ENCODE measurements around the gene CD99. TPM values are rescaled to one million over a fixed set of nuclear protein-coding genes. Genes with fewer than 3 reads are reported as not detected.
"Not testable (repeated sequence)": the region's sequence is repeated elsewhere in the genome, so short reads cannot be mapped to it uniquely, and the experiment has no call there.

CD99 gene
- total and polyA plus RNA-seq, 9 of the 15 experiments (the other 6 are each of a cell fraction or from before 2014, with no cell fraction given), result 5.0 to 55.3 (median 34.5) TPM

DNA sequence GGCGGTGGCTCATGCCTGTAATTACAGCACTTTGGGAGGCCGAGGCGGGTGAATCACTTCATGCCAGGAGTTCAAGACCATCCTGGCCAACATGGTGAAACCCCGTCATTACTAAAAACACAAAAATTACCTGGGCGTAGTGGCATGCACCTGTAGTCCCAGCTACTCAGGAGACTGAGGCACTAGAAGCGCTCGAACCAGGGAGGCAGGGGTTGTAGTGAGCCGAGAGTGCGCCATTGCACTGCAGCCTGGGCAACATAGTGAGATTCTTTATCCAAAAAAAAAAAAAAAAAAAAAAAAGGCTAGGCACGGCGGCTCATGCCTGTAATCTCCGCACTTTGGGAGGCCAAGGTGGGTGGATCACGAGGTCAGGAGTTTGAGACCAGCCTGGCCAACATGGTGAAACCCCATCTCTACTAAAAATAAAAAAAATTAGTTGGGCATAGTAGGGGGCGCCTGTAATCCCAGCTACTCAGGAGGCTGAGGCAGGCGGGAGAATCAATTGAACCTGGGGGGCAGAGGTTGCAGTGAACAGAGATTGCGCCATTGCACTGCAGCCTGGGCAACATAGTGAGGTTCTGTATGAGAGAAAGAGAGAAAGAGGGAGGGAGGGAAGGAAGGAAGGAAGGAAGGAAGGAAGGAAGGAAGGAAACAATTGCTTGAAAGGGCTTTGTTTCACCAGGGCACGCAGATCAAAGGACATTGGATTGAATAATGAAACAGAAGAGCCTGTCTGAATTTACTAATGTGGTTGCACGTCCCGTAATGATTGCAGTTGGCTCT lies 73.9 kb downstream of the CD99 start:
- H3K4me2 ChIP-seq (ENCODE audit: insufficient read depth, low read length); H3K36me3 ChIP-seq (ENCODE audit: control insufficient read depth, insufficient read depth, low read length): not testable (repeated sequence)

DNA sequence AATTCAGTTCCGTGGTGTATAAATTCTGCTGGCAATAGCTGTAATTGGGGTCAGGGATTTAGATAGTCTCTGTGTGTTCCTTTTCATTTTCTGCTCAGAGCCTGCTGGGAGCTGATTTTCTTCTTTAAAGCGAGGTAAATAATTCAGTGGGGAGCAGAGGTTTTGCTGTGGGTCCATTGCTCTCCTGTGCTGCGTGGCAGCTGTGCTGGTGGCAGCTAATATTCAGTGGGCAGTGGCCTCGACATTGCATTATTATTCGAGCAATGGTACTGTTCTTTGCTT lies 74.4 kb downstream of the CD99 start:
- no peak overlapping the region for H3K4me3 ChIP-seq
- FAIRE-seq, result no peak
- peaks cover 0 to 24% of the 10 kb centered on the region in 2 experiments; a peak in 2 of 5 replicates for H3K27me3 ChIP-seq (ENCODE audit: control insufficient read depth in 2 of 2, insufficient read depth in 2 of 2, low read length in 2 of 2)
- no TSS peak for BruUV-seq (replicated peaks)
- H3K9me3 ChIP-seq (replicated peaks; ENCODE audit: control insufficient read depth, insufficient read depth, low read depth, low read length), result no peaks in the 10 kb centered on the region
- H3K27ac ChIP-seq (ENCODE audit: extremely low read depth, low read depth, low read length), result no peak overlapping the region
- ChIA-PET CTCF (ENCODE audit: low intra/inter-chr PET ratio) (no interaction called here), POLR2A (no interaction called here)
- H2AFZ ChIP-seq (ENCODE audit: low read depth, low read length), result no peak overlapping the region
- H3K36me3 ChIP-seq (ENCODE audit: control insufficient read depth, insufficient read depth, low read length), result no peaks in the 10 kb centered on the region
- H3K9ac ChIP-seq (ENCODE audit: insufficient read depth in 1 of 2, low read depth in 2 of 2, low read length in 2 of 2), result no peak overlapping the region
- in situ Hi-C loops (cut with MboI), result no loop called here
- no peaks in the 10 kb centered on the region for H3K4me1 ChIP-seq (replicated peaks in 1 of 2; ENCODE audit: control insufficient read depth in 2 of 2, insufficient read depth in 2 of 2, low read length in 2 of 2)
- no peaks in the 10 kb centered on the region for H3K79me2 ChIP-seq (ENCODE audit: control insufficient read depth, insufficient read depth, low read length)
- DNase-seq (ENCODE audit: extremely low read depth in 1 of 4, low spot score in 3 of 4), result no peak
- intact Hi-C loops (cut with micrococcal nuclease), result no loop called here
- H3K4me2 ChIP-seq (ENCODE audit: insufficient read depth, low read length), result no peak overlapping the region
- no peaks in the 10 kb centered on the region for H4K20me1 ChIP-seq (replicated peaks; ENCODE audit: control insufficient read depth, insufficient read depth, low read length)
- H3K9me1 ChIP-seq (ENCODE audit: control insufficient read depth, insufficient read depth, low read length), result no peaks in the 10 kb centered on the region
- WGBS (ENCODE audit: insufficient coverage, low coverage, missing lambda C conversion rate), result 3% methylated on average over 5 of the region's 5 CpGs
- no peak for ATAC-seq
- no peak for TF ChIP-seq GTF2E2 (tag; IDR thresholded peaks at IDR 0.05)
- TF ChIP-seq, protein P1, sequence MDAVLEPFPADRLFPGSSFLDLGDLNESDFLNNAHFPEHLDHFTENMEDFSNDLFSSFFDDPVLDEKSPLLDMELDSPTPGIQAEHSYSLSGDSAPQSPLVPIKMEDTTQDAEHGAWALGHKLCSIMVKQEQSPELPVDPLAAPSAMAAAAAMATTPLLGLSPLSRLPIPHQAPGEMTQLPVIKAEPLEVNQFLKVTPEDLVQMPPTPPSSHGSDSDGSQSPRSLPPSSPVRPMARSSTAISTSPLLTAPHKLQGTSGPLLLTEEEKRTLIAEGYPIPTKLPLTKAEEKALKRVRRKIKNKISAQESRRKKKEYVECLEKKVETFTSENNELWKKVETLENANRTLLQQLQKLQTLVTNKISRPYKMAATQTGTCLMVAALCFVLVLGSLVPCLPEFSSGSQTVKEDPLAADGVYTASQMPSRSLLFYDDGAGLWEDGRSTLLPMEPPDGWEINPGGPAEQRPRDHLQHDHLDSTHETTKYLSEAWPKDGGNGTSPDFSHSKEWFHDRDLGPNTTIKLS (IDR thresholded peaks at IDR 0.05; ENCODE audit: borderline replicate concordance, low read depth), result no peak
- TF ChIP-seq TOE1 (IDR thresholded peaks at IDR 0.05; ENCODE audit: borderline replicate concordance), result no peak
- no peak for TF ChIP-seq TOE1 (CRISPR knock-in tag; IDR thresholded peaks at IDR 0.05; ENCODE audit: borderline replicate concordance, low read depth)
- no peak for TF ChIP-seq NR2C2 (CRISPR knock-in tag; IDR thresholded peaks at IDR 0.05)
- TF ChIP-seq NR2C2 (tag; IDR thresholded peaks at IDR 0.05), result no peak
- TF ChIP-seq ZEB2 (IDR thresholded peaks at IDR 0.05), result no peak
- TF ChIP-seq THRAP3 (IDR thresholded peaks at IDR 0.05; ENCODE audit: borderline replicate concordance), result no peak
- TF ChIP-seq CBFB (CRISPR knock-in tag; IDR thresholded peaks at IDR 0.05), result no peak
- TF ChIP-seq, protein P2, sequence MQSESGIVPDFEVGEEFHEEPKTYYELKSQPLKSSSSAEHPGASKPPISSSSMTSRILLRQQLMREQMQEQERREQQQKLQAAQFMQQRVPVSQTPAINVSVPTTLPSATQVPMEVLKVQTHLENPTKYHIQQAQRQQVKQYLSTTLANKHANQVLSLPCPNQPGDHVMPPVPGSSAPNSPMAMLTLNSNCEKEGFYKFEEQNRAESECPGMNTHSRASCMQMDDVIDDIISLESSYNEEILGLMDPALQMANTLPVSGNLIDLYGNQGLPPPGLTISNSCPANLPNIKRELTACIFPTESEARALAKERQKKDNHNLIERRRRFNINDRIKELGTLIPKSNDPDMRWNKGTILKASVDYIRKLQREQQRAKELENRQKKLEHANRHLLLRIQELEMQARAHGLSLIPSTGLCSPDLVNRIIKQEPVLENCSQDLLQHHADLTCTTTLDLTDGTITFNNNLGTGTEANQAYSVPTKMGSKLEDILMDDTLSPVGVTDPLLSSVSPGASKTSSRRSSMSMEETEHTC (IDR thresholded peaks at IDR 0.05), result no peak
- TF ChIP-seq, protein P3, sequence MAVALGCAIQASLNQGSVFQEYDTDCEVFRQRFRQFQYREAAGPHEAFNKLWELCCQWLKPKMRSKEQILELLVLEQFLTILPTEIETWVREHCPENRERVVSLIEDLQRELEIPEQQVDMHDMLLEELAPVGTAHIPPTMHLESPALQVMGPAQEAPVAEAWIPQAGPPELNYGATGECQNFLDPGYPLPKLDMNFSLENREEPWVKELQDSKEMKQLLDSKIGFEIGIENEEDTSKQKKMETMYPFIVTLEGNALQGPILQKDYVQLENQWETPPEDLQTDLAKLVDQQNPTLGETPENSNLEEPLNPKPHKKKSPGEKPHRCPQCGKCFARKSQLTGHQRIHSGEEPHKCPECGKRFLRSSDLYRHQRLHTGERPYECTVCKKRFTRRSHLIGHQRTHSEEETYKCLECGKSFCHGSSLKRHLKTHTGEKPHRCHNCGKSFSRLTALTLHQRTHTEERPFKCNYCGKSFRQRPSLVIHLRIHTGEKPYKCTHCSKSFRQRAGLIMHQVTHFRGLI (CRISPR knock-in tag; IDR thresholded peaks at IDR 0.05), result no peak
- no peak for TF ChIP-seq MCM3 (IDR thresholded peaks at IDR 0.05)

More for the DNA sequence above, 73.9 kb downstream of the CD99 start:
- peaks cover 0 to 24% of the 10 kb centered on the region in 2 experiments; a peak in 2 of 5 replicates for H3K27me3 ChIP-seq (ENCODE audit: control insufficient read depth in 2 of 2, insufficient read depth in 2 of 2, low read length in 2 of 2)
- BruUV-seq (replicated peaks); H3K9me3 ChIP-seq (replicated peaks; ENCODE audit: control insufficient read depth, insufficient read depth, low read depth, low read length); H3K9ac ChIP-seq (ENCODE audit: insufficient read depth in 1 of 2, low read depth in 2 of 2, low read length in 2 of 2); H3K9me1 ChIP-seq (ENCODE audit: control insufficient read depth, insufficient read depth, low read length); H3K79me2 ChIP-seq (ENCODE audit: control insufficient read depth, insufficient read depth, low read length); H3K4me1 ChIP-seq (replicated peaks in 1 of 2; ENCODE audit: control insufficient read depth in 2 of 2, insufficient read depth in 2 of 2, low read length in 2 of 2); H2AFZ ChIP-seq (ENCODE audit: low read depth, low read length); POLR2A ChIA-PET; FAIRE-seq; H3K27ac ChIP-seq (ENCODE audit: extremely low read depth, low read depth, low read length); intact Hi-C loops (cut with micrococcal nuclease); H4K20me1 ChIP-seq (replicated peaks; ENCODE audit: control insufficient read depth, insufficient read depth, low read length); in situ Hi-C loops (cut with MboI); ATAC-seq; H3K4me3 ChIP-seq; CTCF ChIA-PET (ENCODE audit: low intra/inter-chr PET ratio); DNase-seq (ENCODE audit: extremely low read depth in 1 of 4, low spot score in 3 of 4): not testable (repeated sequence)
- TF ChIP-seq ZNF121 (CRISPR knock-in tag; conservative IDR thresholded peaks at IDR 0.05), result peak; percentile 51
- whole genome bisulfite sequencing (ENCODE audit: insufficient coverage, low coverage, missing lambda C conversion rate), result 12% methylated on average over 13 of the region's 19 CpGs
